Measurements from ENCODE around the gene CRYBA4. TPM values are rescaled to one million over a fixed set of nuclear protein-coding genes. Genes with fewer than 3 reads are reported as not detected.

Gene CRYBA4
- polyA plus RNA-seq, 1 of the 3 experiments (the other 2 are of a cell fraction) = not detected

DNA sequence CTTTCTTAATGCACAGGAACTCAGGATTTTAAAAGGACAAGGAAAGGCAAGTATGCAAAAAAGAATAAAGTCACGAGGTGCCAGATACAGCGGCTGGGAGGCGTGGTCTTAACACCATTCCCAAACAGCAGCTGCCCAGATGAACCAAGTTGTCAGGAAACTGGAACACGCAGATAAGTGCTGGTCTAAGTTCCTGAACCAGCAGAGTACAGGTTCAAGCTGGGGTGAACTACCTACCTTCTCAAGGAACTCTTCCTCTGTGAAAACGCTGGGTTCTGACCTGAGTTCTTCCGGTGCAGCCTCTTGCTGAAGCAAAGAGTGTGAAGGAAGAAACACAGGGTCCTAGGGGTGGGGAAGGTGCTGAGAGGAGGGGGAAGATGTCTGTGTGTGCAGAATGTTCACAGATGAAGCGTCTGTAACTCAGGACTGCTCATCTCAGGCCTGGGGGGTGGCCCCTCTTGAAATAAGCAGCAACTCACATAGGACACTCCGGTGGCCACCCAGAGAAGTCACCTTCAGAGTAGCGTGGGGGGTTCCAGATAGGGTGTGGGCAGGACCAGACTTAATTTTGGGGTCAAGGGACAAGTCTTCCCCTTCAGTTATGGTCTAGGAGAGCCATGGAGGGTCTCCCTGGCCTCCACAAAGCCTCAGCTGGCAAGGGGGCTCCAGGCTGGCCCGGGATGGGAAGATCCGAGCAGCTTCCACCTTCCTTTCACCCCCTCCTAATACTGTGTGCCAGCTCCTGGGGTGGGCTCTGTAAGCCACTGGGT lies 35.0 kb upstream of the CRYBA4 start:
- ChIA-PET POLR2A (no interaction called here), CTCF (interaction anchor here (1.0 to 1.1 kb wide), 2 partner anchors 15 to 30 kb away, joined by 3 to 4 read pairs; no protein-coding TSS in a partner anchor)
- no peaks in the 10 kb centered on the region for H3K9me3 ChIP-seq
- WGBS (ENCODE audit: low lambda C conversion rate) = 93% methylated on average over 11 of the region's 11 CpGs
- no peaks in the 10 kb centered on the region for H3K27me3 ChIP-seq (ENCODE audit: insufficient read depth)
- no peak overlapping the region for H3K4me3 ChIP-seq (ENCODE audit: low read depth in 2 of 2, low read length in 1 of 2)
- no peak for TF ChIP-seq RAD21 (IDR thresholded peaks at IDR 0.05; ENCODE audit: low read length)
- TF ChIP-seq TAF1 (IDR thresholded peaks at IDR 0.05; ENCODE audit: borderline replicate concordance, low read depth, low read length) = no peak
- TF ChIP-seq, protein P1, sequence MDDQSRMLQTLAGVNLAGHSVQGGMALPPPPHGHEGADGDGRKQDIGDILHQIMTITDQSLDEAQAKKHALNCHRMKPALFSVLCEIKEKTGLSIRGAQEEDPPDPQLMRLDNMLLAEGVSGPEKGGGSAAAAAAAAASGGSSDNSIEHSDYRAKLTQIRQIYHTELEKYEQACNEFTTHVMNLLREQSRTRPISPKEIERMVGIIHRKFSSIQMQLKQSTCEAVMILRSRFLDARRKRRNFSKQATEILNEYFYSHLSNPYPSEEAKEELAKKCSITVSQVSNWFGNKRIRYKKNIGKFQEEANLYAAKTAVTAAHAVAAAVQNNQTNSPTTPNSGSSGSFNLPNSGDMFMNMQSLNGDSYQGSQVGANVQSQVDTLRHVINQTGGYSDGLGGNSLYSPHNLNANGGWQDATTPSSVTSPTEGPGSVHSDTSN (IDR thresholded peaks at IDR 0.05) = no peak
- TF ChIP-seq RFX5 (IDR thresholded peaks at IDR 0.05; ENCODE audit: low read length) = no peak
- TF ChIP-seq SIN3A (IDR thresholded peaks at IDR 0.05; ENCODE audit: borderline replicate concordance, low read depth, low read length) = no peak
- TF ChIP-seq NRF1 (IDR thresholded peaks at IDR 0.05; ENCODE audit: low read depth, low read length) = no peak
- no peak for TF ChIP-seq RXRA (IDR thresholded peaks at IDR 0.05; ENCODE audit: borderline replicate concordance, low read depth)
- no peak for TF ChIP-seq CTCF (IDR thresholded peaks at IDR 0.05)
- no peak for TF ChIP-seq RCOR1 (IDR thresholded peaks at IDR 0.05; ENCODE audit: low read length)
- TF ChIP-seq GATA2 (CRISPR knock-in tag; IDR thresholded peaks at IDR 0.05) = no peak
- TF ChIP-seq REST (IDR thresholded peaks at IDR 0.05; ENCODE audit: low read depth, low read length) = no peak
- TF ChIP-seq NFIC (IDR thresholded peaks at IDR 0.05; ENCODE audit: borderline replicate concordance) = no peak
- no peak for TF ChIP-seq FOSL2 (IDR thresholded peaks at IDR 0.05; ENCODE audit: borderline replicate concordance, low read depth)
- TF ChIP-seq MEF2A (IDR thresholded peaks at IDR 0.05; ENCODE audit: borderline replicate concordance, low read depth) = no peak
- TF ChIP-seq GABPA (IDR thresholded peaks at IDR 0.05; ENCODE audit: low read depth) = no peak
- no peak for TF ChIP-seq EZH2phosphoT487 (IDR thresholded peaks at IDR 0.05; ENCODE audit: borderline replicate concordance, low read depth)
- no peak for TF ChIP-seq EP300 (IDR thresholded peaks at IDR 0.05; ENCODE audit: borderline replicate concordance in 1 of 2, low read depth in 1 of 2, low read length in 1 of 2)
- TF ChIP-seq FOXJ3 (CRISPR knock-in tag; IDR thresholded peaks at IDR 0.05) = no peak
- no peak for TF ChIP-seq FOXM1 (IDR thresholded peaks at IDR 0.05; ENCODE audit: low read depth)
- peaks cover 20% of the 10 kb centered on the region for H3F3A ChIP-seq (replicated peaks; ENCODE audit: insufficient read depth)
- H3K9ac ChIP-seq = no peak overlapping the region
- H3K9me2 ChIP-seq = no peaks in the 10 kb centered on the region
- H3K36me3 ChIP-seq (replicated peaks in 1 of 2; ENCODE audit: control insufficient read depth in 1 of 2, insufficient read depth in 2 of 2, low read length in 1 of 2) = peaks cover 3 to 9% of the 10 kb centered on the region in 2 experiments
- no peak overlapping the region for H3K27ac ChIP-seq (ENCODE audit: low read depth in 2 of 2, low read length in 1 of 2)
- no peak overlapping the region for H3K4me2 ChIP-seq
- H3K4me1 ChIP-seq (ENCODE audit: control insufficient read depth in 1 of 2, insufficient read depth in 2 of 2, low read depth in 1 of 2, low read length in 1 of 2) = peaks cover 10 to 17% of the 10 kb centered on the region in 2 experiments; a peak in 3 of 4 replicates
- no peak for DNase-seq
- peaks cover 52% of the 10 kb centered on the region for H3K79me2 ChIP-seq (ENCODE audit: insufficient read depth)
- no peaks in the 10 kb centered on the region; the same call in 1 of the 2 replicates for H4K20me1 ChIP-seq (ENCODE audit: insufficient read depth)
- H2AFZ ChIP-seq (ENCODE audit: low read depth) = no peak overlapping the region
